ENCODE data around the gene HCFC2.

DNA sequence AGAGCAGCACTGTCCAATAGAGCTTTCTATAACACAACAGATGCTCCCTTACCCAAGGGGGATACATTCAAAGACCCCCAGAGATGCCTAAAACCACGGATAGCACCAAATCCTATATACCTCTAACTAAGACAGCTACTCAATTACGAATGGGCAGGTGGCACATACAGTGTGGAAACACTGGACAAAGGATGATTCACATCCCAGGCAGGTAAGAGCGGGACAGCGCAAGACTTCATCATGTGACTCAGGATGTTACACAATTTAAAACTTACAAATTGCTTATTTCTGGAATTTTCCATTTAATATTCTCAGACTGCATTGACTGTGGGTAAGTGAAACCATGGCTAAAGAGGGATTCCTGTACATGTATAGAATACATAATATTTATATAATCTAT is 5.5 kb upstream of the HCFC2 start:
- TF ChIP-seq POLR2A (IDR thresholded peaks at IDR 0.05) = no peak
- TF ChIP-seq, protein P1, sequence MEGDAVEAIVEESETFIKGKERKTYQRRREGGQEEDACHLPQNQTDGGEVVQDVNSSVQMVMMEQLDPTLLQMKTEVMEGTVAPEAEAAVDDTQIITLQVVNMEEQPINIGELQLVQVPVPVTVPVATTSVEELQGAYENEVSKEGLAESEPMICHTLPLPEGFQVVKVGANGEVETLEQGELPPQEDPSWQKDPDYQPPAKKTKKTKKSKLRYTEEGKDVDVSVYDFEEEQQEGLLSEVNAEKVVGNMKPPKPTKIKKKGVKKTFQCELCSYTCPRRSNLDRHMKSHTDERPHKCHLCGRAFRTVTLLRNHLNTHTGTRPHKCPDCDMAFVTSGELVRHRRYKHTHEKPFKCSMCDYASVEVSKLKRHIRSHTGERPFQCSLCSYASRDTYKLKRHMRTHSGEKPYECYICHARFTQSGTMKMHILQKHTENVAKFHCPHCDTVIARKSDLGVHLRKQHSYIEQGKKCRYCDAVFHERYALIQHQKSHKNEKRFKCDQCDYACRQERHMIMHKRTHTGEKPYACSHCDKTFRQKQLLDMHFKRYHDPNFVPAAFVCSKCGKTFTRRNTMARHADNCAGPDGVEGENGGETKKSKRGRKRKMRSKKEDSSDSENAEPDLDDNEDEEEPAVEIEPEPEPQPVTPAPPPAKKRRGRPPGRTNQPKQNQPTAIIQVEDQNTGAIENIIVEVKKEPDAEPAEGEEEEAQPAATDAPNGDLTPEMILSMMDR (IDR thresholded peaks at IDR 0.05) = no peak
